T-cell (primary cell): ENCODE data around the gene WDR4. TPM values are rescaled to one million over a fixed set of nuclear protein-coding genes. Genes with fewer than 3 reads are reported as not detected.

ENCODE experiments used
- ATAC-seq, 4 experiments: fragments of 200-7000 bp in 3 of 4; fragments of 150-1000 bp in 1 of 4; cut with Tn5 transposase; replicated peaks in 1 of 4; 1 replicate in 3 of 4; 2 replicates in 1 of 4; pipeline ENCODE4 v1.10.0; 2021; ENCODE audit warnings: moderate library complexity in 3 of 4, mild to moderate bottlenecking in 2 of 4, moderate number of reproducible peaks in 1 of 4
- CTCF ChIA-PET, 2 donors: fragments of 300-600 bp; sonication (Branson Sonifier 250); formaldehyde crosslinking; loops; one replicate each; lab custom pipeline; 2022; ENCODE audit warnings: antibody characterized with exemption in 2 of 2; lab: Charles Lee
- POLR2A ChIA-PET, 2 donors: fragments of 300-600 bp; sonication (Branson Sonifier 250); formaldehyde crosslinking; loops; one replicate each; lab custom pipeline; 2022; ENCODE audit warnings: antibody characterized with exemption in 2 of 2; lab: Charles Lee
- DNase-seq, 35 experiments: peaks; one replicate each; pipeline versions ENCODE4 v3.0.0 to v3.0.0-alpha.2; 2013 to 2023
- H3K27ac ChIP-seq: one replicate; pipeline ENCODE4 v1.5.1; 2013; ENCODE audit warnings: low read length
- H3K27me3 ChIP-seq, 2 experiments: replicated peaks in 1 of 2; 1 replicate in 1 of 2; 2 replicates in 1 of 2; pipeline versions ENCODE4 v1.6.1 to v1.7.0; 2013; ENCODE audit warnings: low read length in 1 of 2, mixed read lengths in 1 of 2; ENCODE audit not compliant: control insufficient read depth in 2 of 2, insufficient read depth in 2 of 2; ENCODE audit errors: extremely low read depth in 1 of 2
- H3K36me3 ChIP-seq, 2 donors: 1 replicate in 1 of 2; 2 replicates in 1 of 2; pipeline versions ENCODE4 v1.6.1 to v1.7.0; 2013; ENCODE audit warnings: low read length in 1 of 2; ENCODE audit not compliant: control insufficient read depth in 2 of 2, insufficient read depth in 1 of 2; ENCODE audit errors: extremely low read depth in 1 of 2
- H3K4me1 ChIP-seq, 2 experiments: 1 replicate in 1 of 2; 2 replicates in 1 of 2; pipeline versions ENCODE4 v1.6.1 to v1.7.0; 2013; ENCODE audit warnings: low read length in 2 of 2, mixed read lengths in 1 of 2; ENCODE audit not compliant: insufficient read depth in 2 of 2, control insufficient read depth in 1 of 2; ENCODE audit errors: extremely low read depth in 1 of 2
- H3K4me3 ChIP-seq, 2 donors: 1 replicate in 1 of 2; 2 replicates in 1 of 2; pipeline versions ENCODE4 v1.5.1 to v1.7.0; 2013; ENCODE audit warnings: mild to moderate bottlenecking in 2 of 2, low read length in 1 of 2, moderate library complexity in 1 of 2; ENCODE audit not compliant: control insufficient read depth in 1 of 2; ENCODE audit errors: extremely low read depth in 1 of 2
- H3K9me3 ChIP-seq: 2 replicates; pipeline ENCODE4 v1.7.0; 2013
- H3K27ac Mint-ChIP-seq, 2 donors: one replicate each; pipeline ENCODE4 v1.8.0; 2020 to 2021; ENCODE audit warnings: mild to moderate bottlenecking in 2 of 2, mixed read lengths in 2 of 2
- H3K27me3 Mint-ChIP-seq, 2 donors: one replicate each; pipeline ENCODE4 v1.8.0; 2021 to 2022; ENCODE audit warnings: mixed read lengths in 2 of 2
- H3K36me3 Mint-ChIP-seq: one replicate; pipeline ENCODE4 v1.8.0; 2021; ENCODE audit warnings: mixed read lengths
- H3K4me1 Mint-ChIP-seq, 3 donors: one replicate each; pipeline ENCODE4 v1.8.0; 2020 to 2022; ENCODE audit warnings: mixed read lengths in 3 of 3, mild to moderate bottlenecking in 1 of 3
- H3K4me3 Mint-ChIP-seq, 3 donors: one replicate each; pipeline ENCODE4 v1.8.0; 2020 to 2022; ENCODE audit warnings: mild to moderate bottlenecking in 3 of 3, mixed read lengths in 3 of 3, moderate library complexity in 3 of 3
- H3K9me3 Mint-ChIP-seq, 3 donors: one replicate each; pipeline ENCODE4 v1.8.0; 2020 to 2022; ENCODE audit warnings: mixed read lengths in 3 of 3
- WGBS: methylation state at CpG from one replicate; pipeline ENCODE4 v1.1.5; 2013; ENCODE audit warnings: missing lambda C conversion rate; ENCODE audit not compliant: insufficient coverage; 5-methylcytosine and 5-hydroxymethylcytosine counted together
- total RNA-seq, 35 experiments: library from RNA in 6 of 35; stranded (reverse) in 6 of 35; fragments of 120-200 nt in 1 of 35; gene quantifications; one replicate each; pipeline versions ENCODE4 v1.2.1 to v1.2.4 and lab custom pipeline; 2013 to 2026

WDR4 gene
- total RNA-seq, 5 donors from 2014 or later (not counting 1 experiment from before 2014, with no cell fraction given), result 17.0 to 40.9 (median 37.6) TPM

GRCh38 chr21:42855937-42856335 lies 23.4 kb downstream of the WDR4 start:
- Histone ChIP-seq H3K4me1 (peaks cover 0 to 2% of the 10 kb centered on the region in 2 experiments), H3K4me3 (no peak overlapping the region), H3K36me3 (peaks cover 29 to 92% of the 10 kb centered on the region in 2 donors), H3K27me3 (no peaks in the 10 kb centered on the region), H3K9me3 (no peaks in the 10 kb centered on the region), H3K27ac (no peak overlapping the region)
- 91% methylated on average over 14 of the region's 18 CpGs for WGBS
- ChIA-PET CTCF (no interaction called here), POLR2A (no interaction called here)
- ATAC-seq, result no peak
- no peaks in the 10 kb centered on the region for H3K9me3 Mint-ChIP-seq
- no peak for DNase-seq
- no peak overlapping the region for H3K4me3 Mint-ChIP-seq
- no peak overlapping the region for H3K27ac Mint-ChIP-seq
- peaks cover 37% of the 10 kb centered on the region for H3K36me3 Mint-ChIP-seq
- H3K4me1 Mint-ChIP-seq, result no peaks in the 10 kb centered on the region
- no peaks in the 10 kb centered on the region for H3K27me3 Mint-ChIP-seq

- ATAC-seq, result no peak
- Histone ChIP-seq H3K9me3 (no peaks in the 10 kb centered on the region), H3K4me1 (peaks cover 0 to 4% of the 10 kb centered on the region in 2 experiments), H3K27ac (no peak overlapping the region), H3K4me3 (no peak overlapping the region), H3K27me3 (no peaks in the 10 kb centered on the region), H3K36me3 (peaks cover 32 to 94% of the 10 kb centered on the region in 2 donors)
- no peak for DNase-seq
- 97% methylated on average over 19 of the region's 19 CpGs for WGBS
- Mint-ChIP-seq H3K27me3 (no peaks in the 10 kb centered on the region), H3K4me3 (no peak overlapping the region), H3K4me1 (no peaks in the 10 kb centered on the region), H3K27ac (no peak overlapping the region), H3K9me3 (no peaks in the 10 kb centered on the region), H3K36me3 (peaks cover 34% of the 10 kb centered on the region)
- POLR2A ChIA-PET, result no interaction called here
- CTCF ChIA-PET, result interaction anchor here in 1 of 2 donors (0.7 kb wide), 1 partner anchor 1460 kb away, joined by 3 read pairs; no protein-coding TSS in a partner anchor
Observed at GRCh38 chr21:42855171-42855936, 24.0 kb downstream of the WDR4 start.

DNA sequence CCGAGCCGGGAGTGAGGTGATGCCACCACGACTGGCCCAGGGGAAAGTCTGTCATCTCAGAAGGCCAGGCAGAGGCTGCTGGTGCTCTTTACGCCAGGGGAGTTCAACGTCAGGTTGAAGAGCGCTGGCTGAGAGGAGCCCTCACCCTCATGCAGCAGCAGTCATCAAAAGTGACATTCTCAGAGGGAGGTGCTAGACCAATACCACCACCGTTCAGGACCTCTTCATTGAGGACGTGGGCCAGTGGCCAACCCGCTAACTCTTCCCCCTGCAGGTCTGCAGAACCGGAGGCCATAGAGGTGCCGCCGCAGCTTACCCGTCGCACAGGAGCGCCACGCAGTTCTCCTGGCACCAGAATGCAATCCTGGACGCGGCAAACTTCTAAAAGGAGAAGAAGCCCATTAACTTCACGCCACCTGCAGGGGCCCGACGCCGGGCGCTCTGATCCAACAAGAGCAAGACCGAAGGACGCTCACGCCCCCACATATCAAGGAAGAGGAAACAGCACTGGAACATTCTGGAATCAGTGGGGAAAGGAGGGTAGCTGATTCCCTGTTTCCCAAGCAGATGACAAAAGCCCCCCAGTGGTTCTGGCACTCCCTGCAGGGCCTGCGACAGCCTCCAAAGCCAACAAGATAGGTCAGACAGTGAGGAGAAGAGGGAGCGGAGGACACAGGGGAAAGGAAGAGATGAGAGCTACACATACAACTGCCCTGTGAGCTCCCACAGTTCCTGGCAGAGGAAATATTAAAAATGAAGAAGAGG lies 24.9 kb downstream of the WDR4 start:
- no peak for DNase-seq
- Mint-ChIP-seq H3K4me3 (no peak overlapping the region), H3K4me1 (no peaks in the 10 kb centered on the region), H3K27ac (peak overlapping the region in 1 of 2 donors; percentile 23), H3K36me3 (peaks cover 37% of the 10 kb centered on the region), H3K9me3 (no peaks in the 10 kb centered on the region), H3K27me3 (no peaks in the 10 kb centered on the region)
- CTCF ChIA-PET, result interaction anchor here in 1 of 2 donors (0.5 to 0.7 kb wide), 2 partner anchors 461 to 1461 kb away, joined by 3 read pairs; no protein-coding TSS in a partner anchor
- ATAC-seq, result no peak
- POLR2A ChIA-PET, result no interaction called here
- H3K27ac ChIP-seq, result no peak overlapping the region
- H3K4me3 ChIP-seq, result no peak overlapping the region
- peaks cover 31 to 94% of the 10 kb centered on the region in 2 donors for H3K36me3 ChIP-seq
- H3K4me1 ChIP-seq, result peaks cover 0 to 4% of the 10 kb centered on the region in 2 experiments
- H3K9me3 ChIP-seq, result no peaks in the 10 kb centered on the region
- H3K27me3 ChIP-seq, result no peaks in the 10 kb centered on the region
- WGBS, result 85% methylated on average over 17 of the region's 28 CpGs

GRCh38 chr21:42853621-42854020 lies 25.7 kb downstream of the WDR4 start:
- no peak overlapping the region for H3K4me3 ChIP-seq
- POLR2A ChIA-PET, result no interaction called here
- Mint-ChIP-seq H3K4me3 (no peak overlapping the region), H3K36me3 (peaks cover 43% of the 10 kb centered on the region), H3K4me1 (peaks cover 0 to 3% (median 0%) of the 10 kb centered on the region in 3 donors), H3K27me3 (no peaks in the 10 kb centered on the region), H3K9me3 (no peaks in the 10 kb centered on the region), H3K27ac (no peak overlapping the region)
- no peak for DNase-seq
- CTCF ChIA-PET, result interaction anchor here in 1 of 2 donors (0.5 kb wide), 1 partner anchor 460 kb away, joined by 3 read pairs; no protein-coding TSS in a partner anchor
- no peak overlapping the region for H3K27ac ChIP-seq
- peaks cover 34 to 92% of the 10 kb centered on the region in 2 donors for H3K36me3 ChIP-seq
- no peak for ATAC-seq
- H3K27me3 ChIP-seq, result no peaks in the 10 kb centered on the region
- no peaks in the 10 kb centered on the region for H3K9me3 ChIP-seq
- H3K4me1 ChIP-seq, result peaks cover 0 to 4% of the 10 kb centered on the region in 2 experiments
- 97% methylated on average over 20 of the region's 20 CpGs for WGBS

DNA sequence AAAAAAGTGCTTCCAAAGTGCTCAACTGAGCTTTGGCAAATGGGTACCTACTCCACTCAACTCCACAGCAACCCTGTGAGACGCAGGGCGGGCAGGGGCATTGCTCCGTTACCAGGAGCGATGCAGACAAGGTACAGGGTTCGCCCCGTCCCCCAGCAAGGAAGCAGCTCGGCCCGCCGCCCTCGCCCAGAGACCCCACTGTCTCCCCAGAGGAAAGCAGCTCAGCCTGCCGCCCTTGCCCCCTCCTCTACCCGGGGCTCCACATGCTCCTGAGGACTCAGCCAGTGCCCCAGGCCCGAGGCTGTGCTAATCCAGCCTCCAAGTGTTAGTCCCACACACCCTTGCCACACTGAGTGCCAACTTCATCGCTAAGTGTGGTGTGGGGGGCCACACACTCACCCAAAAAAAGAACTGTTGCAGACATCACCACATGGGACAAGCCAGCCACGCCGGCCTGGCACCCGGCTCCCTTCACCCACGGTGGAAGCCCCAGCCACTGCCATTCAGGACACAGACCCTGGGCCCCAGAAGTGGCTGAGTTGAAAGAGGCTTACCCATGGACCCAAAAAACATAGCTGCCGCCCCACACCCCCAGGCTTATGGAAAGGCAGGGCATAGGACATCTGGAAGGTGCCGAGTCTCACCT lies 26.3 kb downstream of the WDR4 start:
- Mint-ChIP-seq H3K27me3 (no peaks in the 10 kb centered on the region), H3K4me1 (peaks cover 0 to 3% (median 0%) of the 10 kb centered on the region in 3 donors), H3K36me3 (peaks cover 45% of the 10 kb centered on the region), H3K27ac (no peak overlapping the region), H3K9me3 (no peaks in the 10 kb centered on the region), H3K4me3 (no peak overlapping the region)
- Histone ChIP-seq H3K36me3 (peaks cover 36 to 86% of the 10 kb centered on the region in 2 donors), H3K27me3 (no peaks in the 10 kb centered on the region), H3K9me3 (no peaks in the 10 kb centered on the region), H3K27ac (no peak overlapping the region), H3K4me3 (no peak overlapping the region), H3K4me1 (peaks cover 0 to 4% of the 10 kb centered on the region in 2 experiments)
- ChIA-PET CTCF (no interaction called here), POLR2A (no interaction called here)
- ATAC-seq (no peak), DNase-seq (no peak)
- WGBS, result 99% methylated on average over 15 of the region's 20 CpGs
